HEK293 (cell line): ENCODE data around the gene DGKH.

Experiments used
- SP2 ChIP-seq: fragments of 450-650 bp; formaldehyde crosslinking; IDR thresholded peaks from 2 replicates; pipeline ENCODE4 v1.5.1; 2016; ENCODE audit warnings: missing biosample characterization, missing genetic modification characterization
- ZNF423 ChIP-seq: fragments of 450-650 bp; formaldehyde crosslinking; IDR thresholded peaks from 2 replicates; pipeline ENCODE4 v1.5.1; 2016; ENCODE audit warnings: missing biosample characterization, missing genetic modification characterization
- TF ChIP-seq, protein P1 (sequence below): fragments of 450-650 bp; formaldehyde crosslinking; IDR thresholded peaks from 2 replicates; pipeline ENCODE4 v1.5.1; 2016; ENCODE audit warnings: missing biosample characterization, missing genetic modification characterization

- TF ChIP-seq ZNF423, result no peak
- TF ChIP-seq, protein P1, sequence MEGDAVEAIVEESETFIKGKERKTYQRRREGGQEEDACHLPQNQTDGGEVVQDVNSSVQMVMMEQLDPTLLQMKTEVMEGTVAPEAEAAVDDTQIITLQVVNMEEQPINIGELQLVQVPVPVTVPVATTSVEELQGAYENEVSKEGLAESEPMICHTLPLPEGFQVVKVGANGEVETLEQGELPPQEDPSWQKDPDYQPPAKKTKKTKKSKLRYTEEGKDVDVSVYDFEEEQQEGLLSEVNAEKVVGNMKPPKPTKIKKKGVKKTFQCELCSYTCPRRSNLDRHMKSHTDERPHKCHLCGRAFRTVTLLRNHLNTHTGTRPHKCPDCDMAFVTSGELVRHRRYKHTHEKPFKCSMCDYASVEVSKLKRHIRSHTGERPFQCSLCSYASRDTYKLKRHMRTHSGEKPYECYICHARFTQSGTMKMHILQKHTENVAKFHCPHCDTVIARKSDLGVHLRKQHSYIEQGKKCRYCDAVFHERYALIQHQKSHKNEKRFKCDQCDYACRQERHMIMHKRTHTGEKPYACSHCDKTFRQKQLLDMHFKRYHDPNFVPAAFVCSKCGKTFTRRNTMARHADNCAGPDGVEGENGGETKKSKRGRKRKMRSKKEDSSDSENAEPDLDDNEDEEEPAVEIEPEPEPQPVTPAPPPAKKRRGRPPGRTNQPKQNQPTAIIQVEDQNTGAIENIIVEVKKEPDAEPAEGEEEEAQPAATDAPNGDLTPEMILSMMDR (tag by site-specific recombination), result no peak
- TF ChIP-seq SP2 (tag by site-specific recombination), result no peak
Measured at GRCh38 chr13:42064259-42064658, 15.8 kb downstream of the DGKH start.
